Body of pancreas (tissue), 4 donors: ENCODE results near the gene ARID1B.

Experiments used
- POLR2A ChIP-seq, 3 donors: fragments of 450-650 bp; IDR thresholded peaks; one replicate each; pipeline ENCODE4 v1.6.1; 2016; ENCODE audit warnings: antibody characterized with exemption in 3 of 3, mild to moderate bottlenecking in 2 of 3
- TF ChIP-seq, protein P1 (sequence below), 7 experiments: fragments of 450-650 bp in 4 of 7; fragments of 200-600 bp in 3 of 7; sonication (generic) in 3 of 7; IDR thresholded peaks; one replicate each; pipeline ENCODE4 v1.5.1; 2016 to 2019; ENCODE audit warnings: antibody characterized with exemption in 7 of 7

DNA sequence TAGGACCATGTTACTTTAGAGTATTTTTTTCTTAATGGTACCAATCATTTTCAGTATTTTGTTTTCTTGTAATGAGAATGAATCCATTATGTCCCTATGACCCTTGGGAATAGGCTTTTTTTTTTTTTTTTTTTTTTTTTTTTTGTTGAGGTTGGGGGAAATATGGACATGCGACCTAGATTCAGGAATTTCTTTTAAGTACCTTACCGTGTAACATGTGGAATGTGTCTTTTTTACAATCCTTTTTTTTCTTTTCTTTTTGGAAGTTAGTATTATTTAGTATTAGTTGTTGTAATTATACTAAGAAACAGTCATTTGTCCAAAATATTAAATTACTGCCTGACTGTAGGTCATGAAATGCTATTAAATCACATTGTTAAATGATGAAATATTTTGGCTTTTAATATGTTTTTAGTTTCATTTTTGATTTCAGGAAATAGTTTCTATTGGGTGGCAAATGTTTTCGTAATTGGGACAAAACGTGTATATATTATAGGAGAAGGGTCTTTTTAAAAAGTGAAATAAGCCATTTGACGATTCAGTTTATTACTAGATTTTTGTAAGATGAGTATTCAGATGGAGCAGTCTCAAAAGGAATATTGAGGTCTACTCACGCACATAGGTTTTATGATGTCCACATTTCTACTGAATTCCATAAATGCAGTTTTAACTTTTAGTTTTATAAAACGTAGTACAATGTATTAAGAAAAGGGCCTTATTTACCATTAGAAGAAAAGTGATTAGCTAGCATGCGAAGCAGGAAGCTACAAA, 4.9 kb downstream of the ARID1B start:
- TF ChIP-seq, protein P1, sequence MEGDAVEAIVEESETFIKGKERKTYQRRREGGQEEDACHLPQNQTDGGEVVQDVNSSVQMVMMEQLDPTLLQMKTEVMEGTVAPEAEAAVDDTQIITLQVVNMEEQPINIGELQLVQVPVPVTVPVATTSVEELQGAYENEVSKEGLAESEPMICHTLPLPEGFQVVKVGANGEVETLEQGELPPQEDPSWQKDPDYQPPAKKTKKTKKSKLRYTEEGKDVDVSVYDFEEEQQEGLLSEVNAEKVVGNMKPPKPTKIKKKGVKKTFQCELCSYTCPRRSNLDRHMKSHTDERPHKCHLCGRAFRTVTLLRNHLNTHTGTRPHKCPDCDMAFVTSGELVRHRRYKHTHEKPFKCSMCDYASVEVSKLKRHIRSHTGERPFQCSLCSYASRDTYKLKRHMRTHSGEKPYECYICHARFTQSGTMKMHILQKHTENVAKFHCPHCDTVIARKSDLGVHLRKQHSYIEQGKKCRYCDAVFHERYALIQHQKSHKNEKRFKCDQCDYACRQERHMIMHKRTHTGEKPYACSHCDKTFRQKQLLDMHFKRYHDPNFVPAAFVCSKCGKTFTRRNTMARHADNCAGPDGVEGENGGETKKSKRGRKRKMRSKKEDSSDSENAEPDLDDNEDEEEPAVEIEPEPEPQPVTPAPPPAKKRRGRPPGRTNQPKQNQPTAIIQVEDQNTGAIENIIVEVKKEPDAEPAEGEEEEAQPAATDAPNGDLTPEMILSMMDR (IDR thresholded peaks at IDR 0.05): no peak
- no peak for TF ChIP-seq POLR2A (IDR thresholded peaks at IDR 0.05)
